Pancreas (tissue), 10 donors: ENCODE data around the gene NUMA1. TPM values are rescaled to one million over a fixed set of nuclear protein-coding genes. Genes with fewer than 3 reads are reported as not detected.

ENCODE experiments used
- ATAC-seq, 4 donors: fragments of 200-7000 bp; cut with Tn5 transposase; one replicate each; pipeline versions ENCODE4 v1.8.0 to v1.9.1; 2020; ENCODE audit warnings: mild to moderate bottlenecking in 4 of 4, moderate library complexity in 4 of 4
- DNase-seq, 6 donors: peaks; one replicate each; pipeline ENCODE4 v3.0.0-alpha.2; 2020
- FAIRE-seq: peaks from 2 replicates; lab custom pipeline; 2012; peaks lifted over from hg19 to GRCh38; lab: Jason Lieb, UNC
- H3K27ac ChIP-seq, 4 donors: fragments of 200-600 bp; sonication (generic); 1 replicate in 3 of 4; 2 replicates in 1 of 4; pipeline versions ENCODE4 v1.5.0 to v1.8.0; 2020
- H3K27me3 ChIP-seq, 4 donors: fragments of 200-600 bp; one replicate each; pipeline ENCODE4 v1.8.0; 2021
- H3K36me3 ChIP-seq, 3 donors: fragments of 200-600 bp; sonication (generic) in 1 of 3; one replicate each; pipeline versions ENCODE4 v1.5.0 to v1.8.0; 2020 to 2021
- H3K4me1 ChIP-seq, 3 donors: fragments of 200-600 bp; one replicate each; pipeline ENCODE4 v1.8.0; 2021
- H3K4me3 ChIP-seq, 4 donors: fragments of 200-600 bp; sonication (generic) in 2 of 4; one replicate each; pipeline versions ENCODE4 v1.5.0 to v1.8.0; 2020 to 2021
- H3K9me3 ChIP-seq, 4 donors: fragments of 200-600 bp; one replicate each; pipeline ENCODE4 v1.8.0; 2021
- WGBS, 2 donors: extraction: QIAGEN DNeasy Blood & Tissue Kit; methylation state at CpG; one replicate each; pipeline ENCODE4 v1.1.7; 2013; 5-methylcytosine and 5-hydroxymethylcytosine counted together
- intact Hi-C, 3 donors: fragments of 100-400 bp; cut with DNase I; formaldehyde crosslinking; loops; one replicate each; pipeline versions ENCODE4 v1.11.1 to v1.14.2; 2022
- polyA plus RNA-seq, 2 donors: library from polyadenylated mRNA; stranded (reverse); fragments of 200-250 nt; gene quantifications; one replicate each; pipeline ENCODE4 v1.2.3, GENCODE V29; 2013
- total RNA-seq, 6 donors: library from RNA; stranded (reverse); fragmentation: NEBNext Ultra II Directional in 4 of 6; extraction: Animal tissue kit (Norgen Biotek cat#: 25700) in 4 of 6; gene quantifications; one replicate each; pipeline versions ENCODE4 v1.2.1 to v1.2.4, GENCODE V29; 2021 to 2023
- TF ChIP-seq, protein P1 (sequence below), 4 donors: fragments of 200-600 bp; sonication (generic) in 3 of 4; IDR thresholded peaks; one replicate each; pipeline versions ENCODE4 v1.5.0 to v1.8.0; 2021; ENCODE audit warnings: antibody characterized with exemption in 4 of 4
- donor health status: healthy with polysubstance abuse.
- donor health status: DM: no; HTN: no; CAD: no; lungs with moderate emphysema.
- donor health status: DM: no; HTN: no; CAD: no.
- donor health status: control.
- donor health status: control.
- donor health status: Bipolar disorder and iron deficiency.
- donor health status: DM: yes; HTN: yes; CAD: no.
- donor health status: DM: no; HTN: no; CAD: no.
- donor health status: DM: no; HTN: no; CAD: no.
- donor health status: DM: yes; HTN: yes; CAD: no.

The NUMA1 gene
- total and polyA plus RNA-seq, 8 donors, result 68.8 to 216 (median 99.4) TPM

DNA sequence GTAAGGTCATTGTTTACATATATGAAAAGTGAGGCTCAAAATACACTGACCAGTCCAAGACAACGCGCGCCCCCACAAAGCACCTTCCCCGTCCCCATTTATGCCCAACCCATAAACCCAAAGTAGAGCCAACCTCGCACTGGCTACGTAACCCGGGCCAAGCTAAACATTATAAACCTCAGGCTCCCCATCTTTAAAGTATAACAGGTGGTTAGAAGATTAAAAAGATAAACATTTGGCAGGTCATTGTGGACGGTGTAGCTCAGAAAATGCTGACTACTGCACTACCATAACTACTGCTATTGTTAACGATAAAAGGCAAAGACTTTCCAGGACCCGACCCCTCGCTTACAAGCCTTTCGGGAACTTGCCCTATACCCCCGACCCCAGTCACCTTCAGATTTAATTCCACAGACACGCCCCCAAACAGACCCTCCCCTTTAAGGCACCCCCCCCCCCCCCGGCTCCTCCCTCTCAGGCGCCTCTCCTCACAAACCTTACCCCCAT lies 470 bp downstream of the NUMA1 start:
- H3K4me1 ChIP-seq, result peaks cover 0 to 10% (median 5%) of the 10 kb centered on the region in 3 donors
- 1% methylated on average over 16 of the region's 16 CpGs for WGBS, 2 donors
- FAIRE-seq (no peak), ATAC-seq (peak; percentile 49 to 62 (median 53)), DNase-seq (peak in 3 of 6 donors; percentile 21 to 36 (median 27))
- peak overlapping the region; percentile 77 to 90 (median 84) for H3K27ac ChIP-seq
- H3K9me3 ChIP-seq, result no peaks in the 10 kb centered on the region
- TF ChIP-seq, protein P1, sequence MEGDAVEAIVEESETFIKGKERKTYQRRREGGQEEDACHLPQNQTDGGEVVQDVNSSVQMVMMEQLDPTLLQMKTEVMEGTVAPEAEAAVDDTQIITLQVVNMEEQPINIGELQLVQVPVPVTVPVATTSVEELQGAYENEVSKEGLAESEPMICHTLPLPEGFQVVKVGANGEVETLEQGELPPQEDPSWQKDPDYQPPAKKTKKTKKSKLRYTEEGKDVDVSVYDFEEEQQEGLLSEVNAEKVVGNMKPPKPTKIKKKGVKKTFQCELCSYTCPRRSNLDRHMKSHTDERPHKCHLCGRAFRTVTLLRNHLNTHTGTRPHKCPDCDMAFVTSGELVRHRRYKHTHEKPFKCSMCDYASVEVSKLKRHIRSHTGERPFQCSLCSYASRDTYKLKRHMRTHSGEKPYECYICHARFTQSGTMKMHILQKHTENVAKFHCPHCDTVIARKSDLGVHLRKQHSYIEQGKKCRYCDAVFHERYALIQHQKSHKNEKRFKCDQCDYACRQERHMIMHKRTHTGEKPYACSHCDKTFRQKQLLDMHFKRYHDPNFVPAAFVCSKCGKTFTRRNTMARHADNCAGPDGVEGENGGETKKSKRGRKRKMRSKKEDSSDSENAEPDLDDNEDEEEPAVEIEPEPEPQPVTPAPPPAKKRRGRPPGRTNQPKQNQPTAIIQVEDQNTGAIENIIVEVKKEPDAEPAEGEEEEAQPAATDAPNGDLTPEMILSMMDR (IDR thresholded peaks at IDR 0.05), result no peak
- no peaks in the 10 kb centered on the region for H3K36me3 ChIP-seq
- H3K4me3 ChIP-seq, result peak overlapping the region; percentile 58 to 85 (median 70)
- no peaks in the 10 kb centered on the region for H3K27me3 ChIP-seq
- intact Hi-C loops, result loop anchor here in 1 of 3 donors (10.0 kb wide), 1 partner anchor 55 kb away; no protein-coding TSS in a partner anchor

DNA sequence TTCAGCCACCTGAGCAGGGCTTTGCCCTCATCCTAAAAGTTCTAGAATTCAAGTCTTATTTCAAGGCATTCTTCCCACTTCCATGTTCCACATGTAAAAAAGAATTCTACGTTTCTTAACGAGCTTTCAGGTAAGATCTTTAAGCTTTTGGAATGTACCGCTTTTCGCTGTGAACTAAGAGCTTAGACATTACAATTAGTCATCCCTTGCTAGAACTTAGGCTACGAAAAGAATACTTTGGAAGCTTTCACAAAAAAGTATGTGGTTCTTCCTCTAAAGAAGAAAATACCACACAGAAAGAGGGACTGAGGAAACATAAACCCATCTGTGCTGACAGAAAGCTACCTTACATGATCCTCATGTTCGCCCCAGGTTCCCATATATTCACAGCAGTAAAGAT lies 1.9 kb downstream of the NUMA1 start:
- intact Hi-C loops, result no loop called here
- H3K27me3 ChIP-seq, result no peaks in the 10 kb centered on the region
- DNase-seq (no peak), FAIRE-seq (no peak), ATAC-seq (no peak)
- TF ChIP-seq, protein P1 (IDR thresholded peaks at IDR 0.05), result no peak
- no peaks in the 10 kb centered on the region for H3K36me3 ChIP-seq
- peak overlapping the region in 3 of 4 donors; percentile 77 to 89 (median 79) for H3K27ac ChIP-seq
- no peak overlapping the region for H3K4me3 ChIP-seq
- H3K4me1 ChIP-seq, result peaks cover 0 to 10% (median 5%) of the 10 kb centered on the region in 3 donors
- 48 to 57% methylated on average over 6 of the region's 6 CpGs for WGBS, 2 donors
- H3K9me3 ChIP-seq, result no peaks in the 10 kb centered on the region

DNA sequence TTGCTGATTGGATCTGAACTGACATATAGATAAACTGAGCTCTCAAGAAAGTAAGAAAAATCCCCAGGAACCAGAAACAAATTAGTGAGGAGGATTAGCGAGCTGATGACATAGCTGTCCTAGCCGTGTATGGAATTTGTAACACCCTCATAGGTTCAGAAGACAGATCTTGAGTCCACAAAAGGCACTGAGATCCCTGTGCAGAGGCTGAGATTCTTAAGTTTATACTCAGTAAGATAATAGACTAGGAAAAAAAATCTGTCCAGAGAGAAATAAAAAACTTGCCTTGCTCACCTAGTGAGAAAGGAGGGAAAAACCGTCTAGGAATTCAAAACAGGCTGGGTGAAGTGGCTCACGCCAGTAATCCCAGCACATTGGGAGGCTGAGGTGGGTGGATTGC lies 4.6 kb downstream of the NUMA1 start:
- Histone ChIP-seq H3K4me1 (peaks cover 0 to 3% (median 0%) of the 10 kb centered on the region in 3 donors), H3K4me3 (no peak overlapping the region), H3K27ac (no peak overlapping the region), H3K36me3 (no peaks in the 10 kb centered on the region), H3K27me3 (no peaks in the 10 kb centered on the region), H3K9me3 (no peaks in the 10 kb centered on the region)
- FAIRE-seq, result no peak
- intact Hi-C loops, result no loop called here
- WGBS, 2 donors, result 89 to 95% methylated on average over 4 of the region's 4 CpGs
- no peak for ATAC-seq
- TF ChIP-seq, protein P1 (IDR thresholded peaks at IDR 0.05), result no peak
- no peak for DNase-seq

DNA sequence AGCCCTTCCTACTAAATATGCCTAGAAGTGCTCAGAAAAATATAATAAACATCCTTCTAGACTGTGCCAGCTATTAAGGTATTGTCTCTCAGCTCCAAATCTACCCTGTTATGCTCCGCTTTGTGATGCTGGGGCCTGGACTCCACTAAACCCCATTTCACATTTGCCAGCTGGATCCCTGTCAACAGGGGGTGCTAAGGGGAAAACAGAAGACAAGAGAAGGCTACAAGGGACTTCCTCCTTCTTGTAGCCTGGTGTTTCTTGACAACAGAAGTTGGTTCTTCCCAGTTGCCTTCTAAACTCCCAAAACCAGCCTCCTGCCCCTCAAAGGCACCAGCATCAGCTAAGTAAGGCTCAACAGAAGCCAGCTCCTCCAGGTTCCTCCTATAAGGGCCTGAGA lies 5.2 kb downstream of the NUMA1 start:
- peaks cover 2 to 4% (median 3%) of the 10 kb centered on the region in 3 donors for H3K4me1 ChIP-seq
- ATAC-seq (no peak), FAIRE-seq (no peak), DNase-seq (no peak)
- no peaks in the 10 kb centered on the region for H3K9me3 ChIP-seq
- H3K36me3 ChIP-seq, result no peaks in the 10 kb centered on the region
- no peak overlapping the region for H3K4me3 ChIP-seq
- 92 to 95% methylated on average over 1 of the region's 1 CpG for WGBS, 2 donors
- H3K27ac ChIP-seq, result no peak overlapping the region
- intact Hi-C loops, result no loop called here
- TF ChIP-seq, protein P1 (IDR thresholded peaks at IDR 0.05), result no peak
- no peaks in the 10 kb centered on the region for H3K27me3 ChIP-seq

DNA sequence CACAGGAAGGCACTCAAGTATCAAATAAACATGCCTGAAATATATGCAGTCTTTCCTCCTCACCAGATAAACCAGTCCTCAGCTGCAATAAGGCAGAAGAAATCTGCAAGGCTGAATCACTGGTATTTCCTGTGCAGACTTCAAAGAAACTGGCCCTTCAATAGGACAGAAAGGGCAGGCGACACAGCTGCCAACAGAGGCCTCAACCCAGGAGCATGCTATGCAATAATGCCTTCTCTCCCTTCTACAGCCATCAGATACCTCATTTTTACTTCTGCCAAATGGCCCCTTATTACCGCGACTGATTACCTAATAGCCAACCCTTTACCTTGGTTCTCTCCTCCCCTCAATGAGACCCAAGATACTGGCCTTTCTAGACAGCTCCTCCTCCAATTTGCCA lies 8.0 kb downstream of the NUMA1 start:
- TF ChIP-seq, protein P1 (IDR thresholded peaks at IDR 0.05), result no peak
- DNase-seq, result no peak
- Histone ChIP-seq H3K27ac (no peak overlapping the region), H3K27me3 (no peaks in the 10 kb centered on the region), H3K9me3 (no peaks in the 10 kb centered on the region), H3K36me3 (peaks cover 0 to 6% (median 0%) of the 10 kb centered on the region in 3 donors), H3K4me3 (no peak overlapping the region), H3K4me1 (peaks cover 3 to 19% (median 4%) of the 10 kb centered on the region in 3 donors)
- 84 to 86% methylated on average over 3 of the region's 3 CpGs for WGBS, 2 donors
- FAIRE-seq, result no peak
- intact Hi-C loops, result no loop called here
- no peak for ATAC-seq
